Astrocyte (in vitro differentiated cells and primary cell): ENCODE measurements around the gene ERBB2. TPM values are rescaled to one million over a fixed set of nuclear protein-coding genes. Genes with fewer than 3 reads are reported as not detected.

ENCODE experiments used
- DNase-seq: peaks from one replicate; pipeline ENCODE4 v3.0.0-alpha.2; 2010; ENCODE audit warnings: low read depth
- FAIRE-seq: peaks from 2 replicates; lab custom pipeline; 2011; peaks lifted over from hg19 to GRCh38; lab: Jason Lieb, UNC
- H2AFZ ChIP-seq: 2 replicates; pipeline ENCODE4 v1.6.0; 2012; ENCODE audit warnings: low read depth, low read length, inconsistent platforms
- H3K27ac ChIP-seq: 2 replicates; pipeline ENCODE4 v1.5.1; 2011; ENCODE audit warnings: low read depth, low read length, inconsistent platforms
- H3K27me3 ChIP-seq: 2 replicates; pipeline ENCODE4 v1.6.0; 2011; ENCODE audit warnings: low read length, inconsistent platforms; ENCODE audit not compliant: insufficient read depth
- H3K36me3 ChIP-seq: 2 replicates; pipeline ENCODE4 v1.5.1; 2011; ENCODE audit warnings: low read length, inconsistent platforms; ENCODE audit not compliant: insufficient read depth
- H3K4me1 ChIP-seq: 2 replicates; pipeline ENCODE4 v1.5.1; 2011; ENCODE audit warnings: low read length, inconsistent platforms; ENCODE audit not compliant: insufficient read depth
- H3K4me2 ChIP-seq: 2 replicates; pipeline ENCODE4 v1.6.0; 2012; ENCODE audit warnings: low read length, inconsistent platforms
- H3K4me3 ChIP-seq: 2 replicates; pipeline ENCODE4 v1.5.1; 2011; ENCODE audit warnings: low read depth, mild to moderate bottlenecking, low read length, inconsistent platforms; ENCODE audit not compliant: insufficient read depth
- H3K79me2 ChIP-seq: 2 replicates; pipeline ENCODE4 v1.6.0; 2012; ENCODE audit warnings: mild to moderate bottlenecking, low read length, inconsistent platforms; ENCODE audit not compliant: insufficient read depth
- H3K9ac ChIP-seq: 2 replicates; pipeline ENCODE4 v1.6.0; 2012; ENCODE audit warnings: mild to moderate bottlenecking, low read length, inconsistent platforms
- H3K9me3 ChIP-seq: 2 replicates; pipeline ENCODE4 v1.5.1; 2012; ENCODE audit warnings: low read depth, mild to moderate bottlenecking, low read length, inconsistent platforms; ENCODE audit not compliant: insufficient read depth
- H4K20me1 ChIP-seq: 2 replicates; pipeline ENCODE4 v1.6.0; 2012; ENCODE audit warnings: low read length, inconsistent platforms; ENCODE audit not compliant: insufficient read depth
- H3K27ac Mint-ChIP-seq: one replicate; pipeline ENCODE4 v1.8.0; 2021; ENCODE audit warnings: mild to moderate bottlenecking, mixed read lengths; ENCODE audit not compliant: unreplicated experiment
- H3K27me3 Mint-ChIP-seq: one replicate; pipeline ENCODE4 v1.8.0; 2021; ENCODE audit warnings: low read depth, mixed read lengths; ENCODE audit not compliant: unreplicated experiment
- H3K36me3 Mint-ChIP-seq: one replicate; pipeline ENCODE4 v1.8.0; 2021; ENCODE audit warnings: low read depth, mixed read lengths; ENCODE audit not compliant: unreplicated experiment
- H3K4me1 Mint-ChIP-seq: one replicate; pipeline ENCODE4 v1.8.0; 2021; ENCODE audit warnings: low read depth, mixed read lengths; ENCODE audit not compliant: unreplicated experiment
- H3K4me3 Mint-ChIP-seq: one replicate; pipeline ENCODE4 v1.8.0; 2021; ENCODE audit warnings: mild to moderate bottlenecking, moderate library complexity, mixed read lengths; ENCODE audit not compliant: unreplicated experiment
- H3K9me3 Mint-ChIP-seq: one replicate; pipeline ENCODE4 v1.8.0; 2021; ENCODE audit warnings: mild to moderate bottlenecking, mixed read lengths; ENCODE audit not compliant: unreplicated experiment
- CTCF ChIP-seq: IDR thresholded peaks from 2 replicates; pipeline ENCODE4 v1.5.1; 2011; ENCODE audit warnings: low read depth, mild to moderate bottlenecking, inconsistent platforms, low read length, moderate library complexity; ENCODE audit not compliant: insufficient read depth
- EZH2 ChIP-seq: IDR thresholded peaks from 2 replicates; pipeline ENCODE4 v1.6.1; 2012; ENCODE audit warnings: mild to moderate bottlenecking, low read length, inconsistent platforms; ENCODE audit not compliant: insufficient read depth
- total RNA-seq: library from RNA; stranded (reverse); gene quantifications from 2 replicates; pipeline ENCODE4 v1.2.1, GENCODE V29; 2021

ERBB2 gene
- total RNA-seq, 1 donor from 2014 or later = 64.0 TPM

- Histone ChIP-seq H3K9ac (no peak overlapping the region), H3K4me2 (no peak overlapping the region), H3K27ac (no peak overlapping the region), H3K27me3 (no peaks in the 10 kb centered on the region), H3K4me1 (no peaks in the 10 kb centered on the region), H3K9me3 (no peaks in the 10 kb centered on the region), H3K79me2 (no peaks in the 10 kb centered on the region), H3K4me3 (no peak overlapping the region), H3K36me3 (no peaks in the 10 kb centered on the region), H2AFZ (no peak overlapping the region), H4K20me1 (no peaks in the 10 kb centered on the region)
- no peak for FAIRE-seq
- Mint-ChIP-seq H3K27me3 (peaks cover 18% of the 10 kb centered on the region), H3K4me3 (no peak overlapping the region), H3K27ac (no peak overlapping the region), H3K9me3 (no peaks in the 10 kb centered on the region), H3K4me1 (peaks cover 3% of the 10 kb centered on the region), H3K36me3 (peaks cover 10% of the 10 kb centered on the region)
- no peak for DNase-seq
- TF ChIP-seq CTCF (no peak), EZH2 (no peak)
Measured at GRCh38 chr17:39679521-39680192, 20.2 kb upstream of the ERBB2 start.

- H3K79me2 ChIP-seq = no peaks in the 10 kb centered on the region
- H3K36me3 Mint-ChIP-seq = peaks cover 8% of the 10 kb centered on the region
- DNase-seq = no peak
- H2AFZ ChIP-seq = no peak overlapping the region
- peaks cover 3% of the 10 kb centered on the region for H3K27me3 Mint-ChIP-seq
- H3K9me3 Mint-ChIP-seq = no peaks in the 10 kb centered on the region
- no peaks in the 10 kb centered on the region for H3K36me3 ChIP-seq
- TF ChIP-seq EZH2 = no peak
- no peak for TF ChIP-seq CTCF
- peaks cover under 1% of the 10 kb centered on the region for H3K4me1 ChIP-seq
- no peak for FAIRE-seq
- no peaks in the 10 kb centered on the region for H3K9me3 ChIP-seq
- no peak overlapping the region for H3K9ac ChIP-seq
- no peak overlapping the region for H3K27ac Mint-ChIP-seq
- no peak overlapping the region for H3K4me3 Mint-ChIP-seq
- no peaks in the 10 kb centered on the region for H3K27me3 ChIP-seq
- H3K27ac ChIP-seq = no peak overlapping the region
- H4K20me1 ChIP-seq = no peaks in the 10 kb centered on the region
- H3K4me3 ChIP-seq = no peak overlapping the region
- no peak overlapping the region for H3K4me2 ChIP-seq
- H3K4me1 Mint-ChIP-seq = no peaks in the 10 kb centered on the region
Measured at GRCh38 chr17:39683295-39683939, 16.4 kb upstream of the ERBB2 start.
